ENCODE measurements around the gene COP1.

COP1 gene

GRCh38 chr1:175935166-175935565, 271.9 kb downstream of the COP1 start:
- Mint-ChIP-seq H3K4me1 (ENCODE audit: low read depth) (no peaks in the 10 kb centered on the region), H3K27ac (no peak overlapping the region), H3K9me3 (no peaks in the 10 kb centered on the region), H3K36me3 (ENCODE audit: low read depth) (peaks cover 28% of the 10 kb centered on the region), H3K4me3 (no peak overlapping the region), H3K27me3 (ENCODE audit: low read depth) (no peaks in the 10 kb centered on the region)
- no peak for DNase-seq (ENCODE audit: low spot score)

DNA sequence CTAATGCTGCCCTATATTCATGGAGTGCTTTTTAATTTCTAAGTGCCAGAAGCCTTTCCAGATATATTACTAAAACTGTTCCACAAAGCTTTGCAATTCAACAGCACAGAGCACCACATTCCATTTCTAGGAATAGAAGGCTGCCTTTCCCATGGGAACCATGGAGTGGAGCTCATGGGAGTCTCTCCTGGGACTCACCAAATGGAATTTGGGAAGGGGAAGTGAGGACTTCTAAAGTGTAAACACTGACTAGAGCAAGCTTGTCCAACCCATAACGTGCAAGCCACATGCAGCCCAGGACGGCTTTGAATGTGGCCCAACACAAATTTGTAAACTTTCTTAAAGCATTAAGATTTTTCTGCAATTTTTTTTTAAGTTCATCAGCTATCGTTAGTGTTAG, 273.3 kb downstream of the COP1 start:
- Mint-ChIP-seq H3K9me3 (peaks cover 5% of the 10 kb centered on the region), H3K27ac (no peak overlapping the region), H3K27me3 (ENCODE audit: low read depth) (no peaks in the 10 kb centered on the region), H3K36me3 (ENCODE audit: low read depth) (peaks cover 25% of the 10 kb centered on the region), H3K4me3 (no peak overlapping the region), H3K4me1 (ENCODE audit: low read depth) (no peaks in the 10 kb centered on the region)
- no peak for DNase-seq (ENCODE audit: low spot score)

- Mint-ChIP-seq H3K9me3 (peaks cover 8% of the 10 kb centered on the region), H3K36me3 (ENCODE audit: low read depth) (peaks cover 9% of the 10 kb centered on the region), H3K4me1 (ENCODE audit: low read depth) (no peaks in the 10 kb centered on the region), H3K27me3 (ENCODE audit: low read depth) (no peaks in the 10 kb centered on the region), H3K4me3 (no peak overlapping the region), H3K27ac (no peak overlapping the region)
- DNase-seq (ENCODE audit: low spot score), result no peak
Measured at GRCh38 chr1:175927944-175928343, 279.1 kb downstream of the COP1 start.

DNA sequence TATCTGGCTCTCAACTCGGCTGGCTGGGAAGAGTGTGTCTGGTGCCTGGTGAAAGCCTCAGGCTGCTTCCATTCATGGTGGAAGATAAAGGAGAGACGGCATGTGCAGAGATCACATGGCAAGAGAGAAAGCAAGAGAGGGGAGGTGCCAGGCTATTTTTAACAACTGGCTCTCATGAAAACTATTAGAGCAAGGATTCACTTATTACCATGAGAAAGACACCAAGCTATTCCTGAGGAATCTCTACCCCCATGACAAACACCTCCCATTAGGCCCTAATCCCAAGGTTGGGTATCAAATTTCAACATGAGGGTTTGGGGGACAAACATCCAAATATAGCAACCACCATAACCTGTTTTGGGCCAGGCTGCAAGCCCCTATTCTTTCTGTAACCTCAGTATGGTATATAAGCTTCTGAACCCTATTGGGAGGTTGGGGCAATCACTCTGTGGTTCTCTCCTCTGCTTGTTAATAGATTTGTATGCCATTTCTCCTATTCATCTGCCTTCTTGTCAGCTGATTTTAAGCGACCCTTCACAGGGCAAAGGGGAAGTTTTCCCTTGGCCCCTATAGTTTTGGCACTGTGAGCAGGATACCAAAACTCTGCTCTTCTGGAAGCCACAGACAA, 284.7 kb downstream of the COP1 start:
- H3K36me3 Mint-ChIP-seq (ENCODE audit: low read depth), result peaks cover 4% of the 10 kb centered on the region
- H3K9me3 Mint-ChIP-seq, result peaks cover 3% of the 10 kb centered on the region
- no peak overlapping the region for H3K27ac Mint-ChIP-seq
- DNase-seq (ENCODE audit: low spot score), result no peak
- H3K4me1 Mint-ChIP-seq (ENCODE audit: low read depth), result no peaks in the 10 kb centered on the region
- H3K4me3 Mint-ChIP-seq, result no peak overlapping the region
- no peaks in the 10 kb centered on the region for H3K27me3 Mint-ChIP-seq (ENCODE audit: low read depth)

DNA sequence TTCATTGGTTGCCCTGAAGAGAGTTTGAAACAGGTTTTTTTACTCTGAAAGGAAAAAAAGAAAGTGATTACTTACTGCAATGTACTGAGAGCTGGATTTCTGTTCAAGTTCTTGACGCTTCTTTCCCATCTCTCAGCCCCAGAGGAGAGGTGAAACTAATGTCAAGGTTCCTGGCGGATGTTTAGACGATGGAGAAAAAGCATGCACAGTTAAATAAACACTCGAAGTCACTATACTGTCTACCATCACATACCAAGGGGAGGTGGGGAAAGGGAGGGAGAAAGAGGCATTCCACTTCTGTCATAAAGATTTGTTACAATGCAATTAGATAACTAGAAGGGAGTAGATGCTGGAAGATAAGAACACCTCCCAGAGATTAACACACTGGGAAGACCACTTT, 286.7 kb downstream of the COP1 start:
- Mint-ChIP-seq H3K27ac (no peak overlapping the region), H3K27me3 (ENCODE audit: low read depth) (no peaks in the 10 kb centered on the region), H3K4me3 (no peak overlapping the region), H3K9me3 (no peaks in the 10 kb centered on the region), H3K36me3 (ENCODE audit: low read depth) (no peaks in the 10 kb centered on the region), H3K4me1 (ENCODE audit: low read depth) (no peaks in the 10 kb centered on the region)
- DNase-seq (ENCODE audit: low spot score), result no peak

DNA sequence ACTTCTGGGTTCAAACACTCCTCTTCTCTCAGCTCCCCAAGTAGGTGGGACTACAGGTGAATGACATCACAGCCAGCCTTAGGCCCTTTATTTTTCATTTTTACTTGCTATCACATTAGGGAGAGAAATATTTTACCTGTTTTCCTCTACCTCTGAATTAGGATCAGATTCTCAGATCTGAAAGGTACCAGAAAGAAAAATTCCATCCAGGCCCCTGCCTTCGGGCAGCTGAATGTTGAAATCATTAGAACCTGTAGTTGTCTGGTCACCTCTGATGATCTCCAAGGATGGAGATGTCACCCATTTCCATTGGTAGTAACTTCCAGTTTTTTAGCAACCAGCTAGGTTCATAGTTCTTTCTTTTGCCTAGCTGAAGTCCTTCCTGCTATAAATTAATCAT, 288.1 kb downstream of the COP1 start:
- Mint-ChIP-seq H3K9me3 (no peaks in the 10 kb centered on the region), H3K27me3 (ENCODE audit: low read depth) (no peaks in the 10 kb centered on the region), H3K36me3 (ENCODE audit: low read depth) (no peaks in the 10 kb centered on the region), H3K4me3 (no peak overlapping the region), H3K27ac (no peak overlapping the region), H3K4me1 (ENCODE audit: low read depth) (no peaks in the 10 kb centered on the region)
- DNase-seq (ENCODE audit: low spot score), result no peak

DNA sequence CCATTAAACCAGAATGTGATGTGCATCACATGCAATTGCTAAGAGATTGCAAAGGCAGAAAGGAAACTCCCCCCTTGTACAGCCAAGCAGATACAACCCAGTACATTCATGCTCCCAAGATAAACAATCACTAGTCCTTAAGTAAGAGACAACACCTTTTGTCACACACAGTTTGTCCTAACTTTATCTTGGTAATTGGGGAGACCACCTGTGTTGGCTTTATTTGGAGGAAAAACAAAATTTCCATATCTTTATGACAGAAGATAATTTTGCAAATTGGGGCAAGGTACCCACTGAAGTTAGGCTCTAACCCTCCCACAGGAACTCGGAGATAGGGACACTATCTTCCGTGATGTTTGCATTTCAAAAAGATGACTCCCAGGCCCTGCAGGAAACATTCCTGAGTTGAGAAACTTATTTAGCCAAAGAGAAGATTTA, 288.7 kb downstream of the COP1 start:
- H3K4me1 Mint-ChIP-seq (ENCODE audit: low read depth), result no peaks in the 10 kb centered on the region
- H3K9me3 Mint-ChIP-seq, result no peaks in the 10 kb centered on the region
- no peak for DNase-seq (ENCODE audit: low spot score)
- no peak overlapping the region for H3K27ac Mint-ChIP-seq
- H3K36me3 Mint-ChIP-seq (ENCODE audit: low read depth), result no peaks in the 10 kb centered on the region
- no peak overlapping the region for H3K4me3 Mint-ChIP-seq
- no peaks in the 10 kb centered on the region for H3K27me3 Mint-ChIP-seq (ENCODE audit: low read depth)

DNA sequence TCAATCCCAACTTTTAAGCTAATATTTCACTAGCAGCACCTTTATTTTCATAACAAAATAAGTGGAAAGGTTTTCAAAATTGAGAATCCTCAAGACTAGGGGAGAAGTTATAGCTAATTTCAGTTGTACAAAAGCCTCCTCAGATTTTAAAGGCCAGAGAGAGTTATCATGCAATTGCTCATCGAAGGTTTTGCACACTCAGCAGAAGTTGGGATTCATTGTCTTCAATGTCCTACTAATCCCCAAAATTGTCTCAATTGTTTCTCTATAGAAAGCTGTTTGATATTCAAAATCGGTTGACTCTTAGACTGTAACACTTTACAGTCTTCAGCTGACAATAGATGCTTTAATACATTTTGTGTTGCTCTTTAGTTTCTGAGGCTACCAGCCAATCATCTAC, 293.0 kb downstream of the COP1 start:
- H3K27ac Mint-ChIP-seq, result no peak overlapping the region
- no peaks in the 10 kb centered on the region for H3K4me1 Mint-ChIP-seq (ENCODE audit: low read depth)

GRCh38 chr1:175911138-175911537, 295.9 kb downstream of the COP1 start:
- Mint-ChIP-seq H3K4me3 (no peak overlapping the region), H3K36me3 (ENCODE audit: low read depth) (peaks cover 7% of the 10 kb centered on the region), H3K4me1 (ENCODE audit: low read depth) (no peaks in the 10 kb centered on the region), H3K27ac (no peak overlapping the region), H3K27me3 (ENCODE audit: low read depth) (no peaks in the 10 kb centered on the region), H3K9me3 (peaks cover 25% of the 10 kb centered on the region)
- DNase-seq (ENCODE audit: low spot score), result no peak

More for the DNA sequence above, 293.0 kb downstream of the COP1 start:
- H3K36me3 Mint-ChIP-seq (ENCODE audit: low read depth), result peaks cover 7% of the 10 kb centered on the region
- no peaks in the 10 kb centered on the region for H3K27me3 Mint-ChIP-seq (ENCODE audit: low read depth)
- no peak overlapping the region for H3K4me3 Mint-ChIP-seq
- DNase-seq (ENCODE audit: low spot score), result no peak
- peaks cover 25% of the 10 kb centered on the region for H3K9me3 Mint-ChIP-seq

GRCh38 chr1:175906370-175906769, 300.7 kb downstream of the COP1 start:
- H3K27me3 Mint-ChIP-seq (ENCODE audit: low read depth), result no peaks in the 10 kb centered on the region
- no peaks in the 10 kb centered on the region for H3K4me1 Mint-ChIP-seq (ENCODE audit: low read depth)
- H3K27ac Mint-ChIP-seq, result no peak overlapping the region
- H3K9me3 Mint-ChIP-seq, result peaks cover 19% of the 10 kb centered on the region
- H3K36me3 Mint-ChIP-seq (ENCODE audit: low read depth), result peaks cover 6% of the 10 kb centered on the region
- DNase-seq (ENCODE audit: low spot score), result no peak
- no peak overlapping the region for H3K4me3 Mint-ChIP-seq

GRCh38 chr1:175904808-175905207, 302.3 kb downstream of the COP1 start:
- Mint-ChIP-seq H3K4me1 (ENCODE audit: low read depth) (no peaks in the 10 kb centered on the region), H3K36me3 (ENCODE audit: low read depth) (no peaks in the 10 kb centered on the region), H3K9me3 (peaks cover 5% of the 10 kb centered on the region), H3K4me3 (no peak overlapping the region), H3K27me3 (ENCODE audit: low read depth) (no peaks in the 10 kb centered on the region), H3K27ac (no peak overlapping the region)
- no peak for DNase-seq (ENCODE audit: low spot score)

GRCh38 chr1:175902281-175902680, 304.8 kb downstream of the COP1 start:
- H3K9me3 Mint-ChIP-seq, result no peaks in the 10 kb centered on the region
- H3K27ac Mint-ChIP-seq, result no peak overlapping the region
- DNase-seq (ENCODE audit: low spot score), result no peak
- H3K27me3 Mint-ChIP-seq (ENCODE audit: low read depth), result no peaks in the 10 kb centered on the region
- H3K4me1 Mint-ChIP-seq (ENCODE audit: low read depth), result no peaks in the 10 kb centered on the region
- H3K4me3 Mint-ChIP-seq, result no peak overlapping the region
- H3K36me3 Mint-ChIP-seq (ENCODE audit: low read depth), result no peaks in the 10 kb centered on the region

DNA sequence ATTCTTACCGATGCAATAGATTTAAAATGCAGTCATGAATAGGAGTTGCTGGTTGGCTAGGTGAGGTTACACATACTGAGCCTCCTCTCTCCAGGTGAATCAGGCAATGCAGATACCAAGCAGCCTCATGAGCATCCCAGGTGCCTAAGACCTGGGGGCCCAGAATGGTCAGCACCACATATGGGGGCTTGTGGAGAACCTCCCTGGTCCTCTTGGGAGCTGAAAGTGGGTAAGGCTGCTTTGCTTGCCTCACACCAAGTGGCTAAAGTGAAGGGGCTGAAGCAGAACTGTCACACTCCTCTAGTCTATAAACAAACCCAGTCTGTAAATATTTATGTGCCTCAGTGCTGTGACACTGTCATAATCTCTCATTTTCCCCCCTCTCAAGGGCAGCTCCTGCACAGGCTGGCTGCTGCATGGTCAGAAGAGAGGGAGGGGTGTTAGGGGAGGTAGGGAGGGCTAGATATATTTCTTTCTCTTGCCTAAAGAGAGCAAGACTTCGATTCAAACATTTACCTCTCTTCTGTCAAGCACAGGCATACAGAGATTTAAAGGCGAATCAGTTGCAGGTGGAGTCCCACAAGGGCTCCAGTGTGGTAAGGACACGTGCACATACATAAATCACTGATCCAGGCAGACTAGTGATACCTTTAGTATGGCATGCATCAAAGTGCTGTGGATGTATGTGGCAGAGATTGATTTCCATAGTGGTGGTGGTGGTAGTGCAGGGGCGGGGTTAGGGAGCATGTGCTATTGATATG, 305.8 kb downstream of the COP1 start:
- Mint-ChIP-seq H3K4me1 (ENCODE audit: low read depth) (no peaks in the 10 kb centered on the region), H3K36me3 (ENCODE audit: low read depth) (no peaks in the 10 kb centered on the region), H3K9me3 (no peaks in the 10 kb centered on the region), H3K27ac (no peak overlapping the region), H3K27me3 (ENCODE audit: low read depth) (no peaks in the 10 kb centered on the region), H3K4me3 (no peak overlapping the region)
- no peak for DNase-seq (ENCODE audit: low spot score)

- DNase-seq (ENCODE audit: low spot score), result no peak
- H3K4me1 Mint-ChIP-seq (ENCODE audit: low read depth), result no peaks in the 10 kb centered on the region
- H3K27ac Mint-ChIP-seq, result no peak overlapping the region
- H3K27me3 Mint-ChIP-seq (ENCODE audit: low read depth), result no peaks in the 10 kb centered on the region
- no peak overlapping the region for H3K4me3 Mint-ChIP-seq
- no peaks in the 10 kb centered on the region for H3K36me3 Mint-ChIP-seq (ENCODE audit: low read depth)
- no peaks in the 10 kb centered on the region for H3K9me3 Mint-ChIP-seq
Measured at GRCh38 chr1:175900171-175900570, 306.9 kb downstream of the COP1 start.

GRCh38 chr1:175895966-175896365, 311.1 kb downstream of the COP1 start:
- H3K9me3 Mint-ChIP-seq, result no peaks in the 10 kb centered on the region
- no peaks in the 10 kb centered on the region for H3K36me3 Mint-ChIP-seq (ENCODE audit: low read depth)
- no peak overlapping the region for H3K4me3 Mint-ChIP-seq
- H3K27me3 Mint-ChIP-seq (ENCODE audit: low read depth), result no peaks in the 10 kb centered on the region
- DNase-seq (ENCODE audit: low spot score), result no peak
- no peak overlapping the region for H3K27ac Mint-ChIP-seq
- peaks cover 3% of the 10 kb centered on the region for H3K4me1 Mint-ChIP-seq (ENCODE audit: low read depth)

Data from T-helper 2 cell treated with Interferon-gamma antibody and Interleukin-4, amounts not matched to agents 5 μg/mL and 100 μg/mL, for 36 hours (primary cell).